ENCODE data around the gene DPY30. TPM values are rescaled to one million over a fixed set of nuclear protein-coding genes. Genes with fewer than 3 reads are reported as not detected.

The DPY30 gene
- polyA plus RNA-seq: 100 to 1,000 TPM in 3 of 4 donors, 10 to 100 TPM in 1; 84.8 to 125 (median 108) TPM
- long read RNA-seq, donor 1: 0 reads
- long read RNA-seq, donor 2, transcript DPY30-202 (5 exons, 708 nt): major isoform, 34 of 38 reads
- long read RNA-seq, donor 2, partial matches to known transcripts: 0 of 38 reads
- long read RNA-seq, donor 2, other reads (novel, unspliced or antisense): 0 of 38 reads
- long read RNA-seq, donor 3, transcript DPY30-202 (5 exons, 708 nt): major isoform, 77 of 95 reads
- long read RNA-seq, donor 3, partial matches to known transcripts: 13 of 95 reads
- long read RNA-seq, donor 3, other reads (novel, unspliced or antisense): 0 of 95 reads
- long read RNA-seq, donor 4, partial matches to known transcripts: 0 of 2 reads
- long read RNA-seq, donor 4, other reads (novel, unspliced or antisense): 0 of 2 reads
- long read RNA-seq, donor 5, transcript DPY30-202 (5 exons, 708 nt): major isoform, 18 of 23 reads
- long read RNA-seq, donor 5, partial matches to known transcripts: 0 of 23 reads
- long read RNA-seq, donor 5, other reads (novel, unspliced or antisense): 0 of 23 reads
- long read RNA-seq, donor 6, transcript DPY30-201 (5 exons, 631 nt): minor isoform, 5 of 93 reads
- long read RNA-seq, donor 6, transcript DPY30-202 (5 exons, 708 nt): major isoform, 68 of 93 reads
- long read RNA-seq, donor 6, partial matches to known transcripts: 18 of 93 reads
- long read RNA-seq, donor 6, other reads (novel, unspliced or antisense): 0 of 93 reads
- long read RNA-seq, donor 7: 0 reads
- long read RNA-seq, donor 8, transcript DPY30-202 (5 exons, 708 nt): major isoform, 7 of 7 reads
- long read RNA-seq, donor 8, partial matches to known transcripts: 0 of 7 reads
- long read RNA-seq, donor 8, other reads (novel, unspliced or antisense): 0 of 7 reads
- long read RNA-seq, donor 9, transcript DPY30-202 (5 exons, 708 nt): major isoform, 19 of 19 reads
- long read RNA-seq, donor 9, partial matches to known transcripts: 0 of 19 reads
- long read RNA-seq, donor 9, other reads (novel, unspliced or antisense): 0 of 19 reads
- long read RNA-seq, donor 10, transcript DPY30-202 (5 exons, 708 nt): major isoform, 83 of 106 reads
- long read RNA-seq, donor 10, partial matches to known transcripts: 18 of 106 reads
- long read RNA-seq, donor 10, other reads (novel, unspliced or antisense): 0 of 106 reads

GRCh38 chr2:32039447-32040219 is at the start of gene DPY30:
TSS of gene DPY30 (minus strand) at chr2:32039805. CDS start at chr2:32039456, 349 bp downstream.
- FAIRE-seq: no peak

GRCh38 chr2:32074134-32074506 is 34.5 kb upstream of the DPY30 start:
- Histone ChIP-seq H3K27ac (ENCODE audit: low read depth in 1 of 3, low read length in 2 of 3) (peak overlapping the region in 1 of 3 donors; percentile 85), H3K27me3 (ENCODE audit: control insufficient read depth in 3 of 3, insufficient read depth in 3 of 3, low read length in 3 of 3) (no peaks in the 10 kb centered on the region), H3K36me3 (ENCODE audit: control insufficient read depth in 3 of 3, insufficient read depth in 2 of 3, low read depth in 1 of 3, low read length in 3 of 3) (peaks cover 0 to 16% (median 0%) of the 10 kb centered on the region in 3 donors), H3K4me1 (ENCODE audit: control insufficient read depth in 3 of 3, insufficient read depth in 2 of 3, low read depth in 1 of 3, low read length in 2 of 3) (peaks cover 0 to 18% (median 2%) of the 10 kb centered on the region in 3 donors), H3K4me3 (ENCODE audit: low read depth in 1 of 3, low read length in 3 of 3) (no peak overlapping the region), H3K9me3 (ENCODE audit: control insufficient read depth in 2 of 2, insufficient read depth in 1 of 2, low read depth in 1 of 2, low read length in 1 of 2) (no peaks in the 10 kb centered on the region)
- peak in 1 of 2 donors; percentile 5 for DNase-seq
- FAIRE-seq: no peak
- 27 to 71% (median 45%) methylated on average over 2 of the region's 2 CpGs for WGBS, 3 donors

More at GRCh38 chr2:32039447-32040219, at the start of gene DPY30:
- 0 to 1% (median 1%) methylated on average over 41 to 43 of the region's 43 CpGs for WGBS, 3 donors
- Histone ChIP-seq H3K4me3 (ENCODE audit: low read depth in 1 of 3, low read length in 3 of 3) (peak within 1 kb of the TSS; percentile 65 to 93 (median 77)), H3K36me3 (ENCODE audit: control insufficient read depth in 3 of 3, insufficient read depth in 2 of 3, low read depth in 1 of 3, low read length in 3 of 3) (peaks cover 0 to 21% (median 0%) of the 10 kb centered on the region in 3 donors), H3K27ac (ENCODE audit: low read depth in 1 of 3, low read length in 2 of 3) (peak within 1 kb of the TSS; percentile 83 to 90 (median 86)), H3K27me3 (ENCODE audit: control insufficient read depth in 3 of 3, insufficient read depth in 3 of 3, low read length in 3 of 3) (no peaks in the 10 kb centered on the region), H3K4me1 (ENCODE audit: control insufficient read depth in 3 of 3, insufficient read depth in 2 of 3, low read depth in 1 of 3, low read length in 2 of 3) (peaks cover 0 to 4% (median 1%) of the 10 kb centered on the region in 3 donors), H3K9me3 (ENCODE audit: control insufficient read depth in 2 of 2, insufficient read depth in 1 of 2, low read depth in 1 of 2, low read length in 1 of 2) (no peaks in the 10 kb centered on the region)
- peak; percentile 94 to 98 for DNase-seq

- Histone ChIP-seq H3K27me3 (ENCODE audit: control insufficient read depth in 3 of 3, insufficient read depth in 3 of 3, low read length in 3 of 3) (no peaks in the 10 kb centered on the region), H3K4me1 (ENCODE audit: control insufficient read depth in 3 of 3, insufficient read depth in 2 of 3, low read depth in 1 of 3, low read length in 2 of 3) (peaks cover 0 to 1% (median 0%) of the 10 kb centered on the region in 3 donors), H3K36me3 (ENCODE audit: control insufficient read depth in 3 of 3, insufficient read depth in 2 of 3, low read depth in 1 of 3, low read length in 3 of 3) (peaks cover 0 to 11% (median 0%) of the 10 kb centered on the region in 3 donors), H3K4me3 (ENCODE audit: low read depth in 1 of 3, low read length in 3 of 3) (no peak overlapping the region), H3K27ac (ENCODE audit: low read depth in 1 of 3, low read length in 2 of 3) (no peak overlapping the region), H3K9me3 (ENCODE audit: control insufficient read depth in 2 of 2, insufficient read depth in 1 of 2, low read depth in 1 of 2, low read length in 1 of 2) (no peaks in the 10 kb centered on the region)
- FAIRE-seq (no peak), DNase-seq (no peak)
- WGBS, 3 donors: 98 to 100% (median 99%) methylated on average over 2 of the region's 2 CpGs
These were observed 27.9 kb upstream of the DPY30 start for GRCh38 chr2:32067549-32067948.

DNA sequence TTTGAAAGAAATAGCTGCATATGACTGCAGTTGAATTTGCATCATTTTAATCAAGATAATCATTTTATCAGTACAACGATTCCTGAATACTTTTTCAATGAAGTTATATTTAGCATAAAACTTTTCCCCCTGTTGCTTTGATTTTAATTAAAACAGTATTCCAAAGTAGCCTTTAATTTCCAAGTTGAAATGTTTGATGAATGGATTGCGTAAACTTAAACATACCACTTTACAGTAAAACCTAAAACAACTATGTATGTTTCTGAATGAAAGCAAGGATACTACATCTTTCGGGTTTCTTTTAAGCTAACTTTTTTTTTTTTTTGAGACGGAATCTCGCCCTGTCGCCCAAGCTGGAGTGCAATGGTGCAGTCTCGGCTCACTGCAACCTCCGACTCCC is 25.1 kb upstream of the DPY30 start:
- Histone ChIP-seq H3K4me1 (ENCODE audit: control insufficient read depth in 3 of 3, insufficient read depth in 2 of 3, low read depth in 1 of 3, low read length in 2 of 3) (peaks cover 0 to 2% (median 0%) of the 10 kb centered on the region in 3 donors), H3K27me3 (ENCODE audit: control insufficient read depth in 3 of 3, insufficient read depth in 3 of 3, low read length in 3 of 3) (no peaks in the 10 kb centered on the region), H3K4me3 (ENCODE audit: low read depth in 1 of 3, low read length in 3 of 3) (peak overlapping the region in 2 of 3 donors; percentile 71 to 79), H3K36me3 (ENCODE audit: control insufficient read depth in 3 of 3, insufficient read depth in 2 of 3, low read depth in 1 of 3, low read length in 3 of 3) (peaks cover 0 to 11% (median 0%) of the 10 kb centered on the region in 3 donors), H3K9me3 (ENCODE audit: control insufficient read depth in 2 of 2, insufficient read depth in 1 of 2, low read depth in 1 of 2, low read length in 1 of 2) (no peaks in the 10 kb centered on the region), H3K27ac (ENCODE audit: low read depth in 1 of 3, low read length in 2 of 3) (peak overlapping the region in 1 of 3 donors; percentile 92)
- no peak for FAIRE-seq
- WGBS, 3 donors: 74 to 82% (median 80%) methylated on average over 8 of the region's 8 CpGs
- DNase-seq: no peak

- DNase-seq (peak; percentile 30 to 40), FAIRE-seq (no peak)
- Histone ChIP-seq H3K4me1 (ENCODE audit: control insufficient read depth in 3 of 3, insufficient read depth in 2 of 3, low read depth in 1 of 3, low read length in 2 of 3) (peaks cover 0 to 2% (median 0%) of the 10 kb centered on the region in 3 donors), H3K9me3 (ENCODE audit: control insufficient read depth in 2 of 2, insufficient read depth in 1 of 2, low read depth in 1 of 2, low read length in 1 of 2) (no peaks in the 10 kb centered on the region), H3K27me3 (ENCODE audit: control insufficient read depth in 3 of 3, insufficient read depth in 3 of 3, low read length in 3 of 3) (no peaks in the 10 kb centered on the region), H3K27ac (ENCODE audit: low read depth in 1 of 3, low read length in 2 of 3) (peak overlapping the region; percentile 79 to 92 (median 89)), H3K36me3 (ENCODE audit: control insufficient read depth in 3 of 3, insufficient read depth in 2 of 3, low read depth in 1 of 3, low read length in 3 of 3) (peaks cover 0 to 11% (median 0%) of the 10 kb centered on the region in 3 donors), H3K4me3 (ENCODE audit: low read depth in 1 of 3, low read length in 3 of 3) (peak overlapping the region; percentile 71 to 79 (median 71))
- WGBS, 3 donors: 0 to 1% (median 0%) methylated on average over 38 to 40 of the region's 40 CpGs
These were observed 24.5 kb upstream of the DPY30 start for GRCh38 chr2:32064021-32064601.

DNA sequence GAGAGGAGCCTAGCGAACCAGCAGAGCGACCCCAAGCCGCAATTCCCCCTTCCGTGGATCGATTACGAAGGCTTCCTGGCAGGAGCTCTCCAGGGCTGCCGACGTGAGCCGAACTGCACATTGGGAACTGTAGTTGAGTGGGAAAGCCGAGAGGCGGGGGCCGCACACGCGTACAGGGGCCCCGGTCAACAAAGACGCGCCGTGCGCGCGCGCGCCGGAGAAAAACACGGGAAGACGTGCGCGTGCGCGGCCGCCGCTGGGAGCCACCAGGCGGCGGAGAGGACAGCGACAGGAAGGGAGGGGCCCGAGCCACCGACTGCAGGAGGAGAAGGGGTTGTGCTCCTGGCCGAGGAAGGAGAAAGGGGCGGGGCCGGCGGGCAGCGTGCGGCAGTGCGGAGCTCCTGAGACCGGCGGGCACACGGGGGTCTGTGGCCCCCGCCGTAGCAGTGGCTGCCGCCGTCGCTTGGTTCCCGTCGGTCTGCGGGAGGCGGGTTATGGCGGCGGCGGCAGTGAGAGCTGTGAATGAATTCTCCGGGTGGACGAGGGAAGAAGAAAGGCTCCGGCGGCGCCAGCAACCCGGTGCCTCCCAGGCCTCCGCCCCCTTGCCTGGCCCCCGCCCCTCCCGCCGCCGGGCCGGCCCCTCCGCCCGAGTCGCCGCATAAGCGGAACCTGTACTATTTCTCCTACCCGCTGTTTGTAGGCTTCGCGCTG is 23.9 kb upstream of the DPY30 start, which contains the start of gene SPAST:
Gene SPAST, plus strand, starts transcription at position 247 of the 711 bp plus-strand sequence. Its CDS starts 276 bp downstream, at position 523.
- no peaks in the 10 kb centered on the region for H3K27me3 ChIP-seq (ENCODE audit: control insufficient read depth in 3 of 3, insufficient read depth in 3 of 3, low read length in 3 of 3)
- peaks cover 0 to 8% (median 0%) of the 10 kb centered on the region in 3 donors for H3K36me3 ChIP-seq (ENCODE audit: control insufficient read depth in 3 of 3, insufficient read depth in 2 of 3, low read depth in 1 of 3, low read length in 3 of 3)
- H3K9me3 ChIP-seq (ENCODE audit: control insufficient read depth in 2 of 2, insufficient read depth in 1 of 2, low read depth in 1 of 2, low read length in 1 of 2): no peaks in the 10 kb centered on the region
- DNase-seq (peak; percentile 97 to 99), FAIRE-seq (no peak)
- peak within 1 kb of the TSS; percentile 81 to 92 (median 89) for H3K27ac ChIP-seq (ENCODE audit: low read depth in 1 of 3, low read length in 2 of 3)
- H3K4me3 ChIP-seq (ENCODE audit: low read depth in 1 of 3, low read length in 3 of 3): peak within 1 kb of the TSS; percentile 71 to 79 (median 71)
- WGBS, 3 donors: 0 to 1% (median 0%) methylated on average over 34 to 79 of the region's 79 CpGs
- peaks cover 0 to 2% (median 0%) of the 10 kb centered on the region in 3 donors for H3K4me1 ChIP-seq (ENCODE audit: control insufficient read depth in 3 of 3, insufficient read depth in 2 of 3, low read depth in 1 of 3, low read length in 2 of 3)
